GM12865 (cell line): ENCODE data around the gene AKTIP.

Experiments
- DNase-seq: peaks from one replicate; pipeline ENCODE4 v3.0.0; 2010; ENCODE audit warnings: low read depth
- H3K4me3 ChIP-seq: 2 replicates; pipeline ENCODE4 v1.5.1; 2011; ENCODE audit warnings: mild to moderate bottlenecking, low read depth, low read length, control low read depth
- TF ChIP-seq, protein P1 (sequence below): IDR thresholded peaks from 2 replicates; pipeline ENCODE4 v1.5.1; 2011; ENCODE audit warnings: low read length, control low read depth, low read depth, inconsistent platforms; ENCODE audit not compliant: insufficient read depth; ENCODE audit errors: missing control alignments

The AKTIP gene

DNA sequence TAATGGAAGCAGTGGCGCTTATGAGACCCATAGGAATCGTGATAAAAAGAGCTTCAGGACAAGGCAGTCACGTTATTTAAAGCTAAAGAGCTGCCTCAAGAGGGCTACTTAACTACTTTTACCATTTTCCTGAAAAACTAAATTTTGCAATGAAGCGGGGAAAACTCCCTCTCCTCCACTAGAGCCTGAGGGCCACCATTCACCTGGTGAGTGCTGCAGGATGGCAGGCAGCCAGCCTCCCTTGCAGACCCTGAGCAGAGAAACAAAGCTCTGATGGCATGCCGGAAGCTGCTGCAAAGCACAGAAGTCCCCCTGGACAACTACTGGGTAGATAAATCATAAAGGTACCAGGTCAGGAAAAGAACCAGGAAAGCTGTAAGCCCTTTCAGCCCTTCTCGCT, 8.4 kb downstream of the AKTIP start:
- H3K4me3 ChIP-seq, result no peak overlapping the region
- DNase-seq, result no peak
- TF ChIP-seq, protein P1, sequence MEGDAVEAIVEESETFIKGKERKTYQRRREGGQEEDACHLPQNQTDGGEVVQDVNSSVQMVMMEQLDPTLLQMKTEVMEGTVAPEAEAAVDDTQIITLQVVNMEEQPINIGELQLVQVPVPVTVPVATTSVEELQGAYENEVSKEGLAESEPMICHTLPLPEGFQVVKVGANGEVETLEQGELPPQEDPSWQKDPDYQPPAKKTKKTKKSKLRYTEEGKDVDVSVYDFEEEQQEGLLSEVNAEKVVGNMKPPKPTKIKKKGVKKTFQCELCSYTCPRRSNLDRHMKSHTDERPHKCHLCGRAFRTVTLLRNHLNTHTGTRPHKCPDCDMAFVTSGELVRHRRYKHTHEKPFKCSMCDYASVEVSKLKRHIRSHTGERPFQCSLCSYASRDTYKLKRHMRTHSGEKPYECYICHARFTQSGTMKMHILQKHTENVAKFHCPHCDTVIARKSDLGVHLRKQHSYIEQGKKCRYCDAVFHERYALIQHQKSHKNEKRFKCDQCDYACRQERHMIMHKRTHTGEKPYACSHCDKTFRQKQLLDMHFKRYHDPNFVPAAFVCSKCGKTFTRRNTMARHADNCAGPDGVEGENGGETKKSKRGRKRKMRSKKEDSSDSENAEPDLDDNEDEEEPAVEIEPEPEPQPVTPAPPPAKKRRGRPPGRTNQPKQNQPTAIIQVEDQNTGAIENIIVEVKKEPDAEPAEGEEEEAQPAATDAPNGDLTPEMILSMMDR, result no peak

DNA sequence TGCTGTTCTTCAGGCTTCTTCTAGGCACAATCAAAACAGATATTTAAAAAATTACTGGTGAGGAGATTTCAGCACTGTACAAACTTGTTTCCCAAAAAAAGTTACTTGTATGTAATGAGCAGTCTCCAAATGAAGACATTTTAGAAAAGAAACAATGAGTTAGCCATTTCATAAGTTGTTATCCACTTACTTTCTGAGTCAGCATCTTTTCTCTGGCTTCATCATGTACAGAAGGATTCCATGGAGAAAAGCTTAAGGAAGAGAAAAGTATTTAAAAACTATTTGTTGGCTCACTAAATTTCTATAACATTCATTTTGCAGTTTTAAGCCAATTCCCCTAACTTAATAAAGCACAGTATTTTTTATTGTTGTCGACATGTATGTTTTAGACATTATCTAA, 10.5 kb downstream of the AKTIP start:
- no peak for DNase-seq
- TF ChIP-seq, protein P1, result no peak
- no peak overlapping the region for H3K4me3 ChIP-seq

DNA sequence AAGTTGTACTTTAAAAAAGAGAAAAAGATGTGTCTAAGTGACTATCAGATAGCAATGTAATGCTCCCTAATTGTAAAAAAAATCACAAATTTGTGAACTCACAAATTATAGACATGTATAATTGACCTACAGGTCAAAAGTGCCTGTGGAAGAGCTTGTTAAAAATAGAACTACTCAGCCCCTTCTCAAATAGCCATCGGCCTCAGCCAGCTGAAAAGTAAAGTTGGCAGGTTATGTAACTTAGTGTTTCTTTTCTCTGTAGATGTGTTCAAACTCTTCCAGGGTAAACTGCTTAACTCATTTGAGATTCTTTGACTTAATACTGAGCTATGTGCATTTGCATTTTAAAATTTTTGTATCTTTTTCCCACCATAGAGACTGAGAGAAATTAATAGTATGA, 13.3 kb downstream of the AKTIP start:
- no peak overlapping the region for H3K4me3 ChIP-seq
- DNase-seq, result no peak
- TF ChIP-seq, protein P1, result no peak

DNA sequence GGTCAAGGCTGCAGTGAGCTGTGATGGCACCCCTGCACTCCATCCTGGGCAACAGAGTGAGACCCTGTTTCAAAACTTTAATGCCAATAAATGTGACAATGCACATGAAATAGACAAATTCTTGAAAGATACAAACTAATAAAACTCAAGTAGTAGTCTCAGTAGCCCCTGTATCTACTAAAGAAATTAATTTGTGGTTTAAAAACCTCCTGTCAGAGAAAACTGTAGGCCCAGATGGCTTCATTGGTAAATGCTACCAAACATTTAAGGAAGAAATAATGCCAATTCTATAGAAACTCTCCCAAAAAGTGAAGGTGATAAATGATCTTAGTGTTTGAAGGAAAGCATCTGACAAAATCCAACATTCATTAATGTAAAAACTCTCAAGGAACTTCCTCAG, 16.8 kb downstream of the AKTIP start:
- no peak overlapping the region for H3K4me3 ChIP-seq
- DNase-seq, result no peak
- TF ChIP-seq, protein P1, result no peak

DNA sequence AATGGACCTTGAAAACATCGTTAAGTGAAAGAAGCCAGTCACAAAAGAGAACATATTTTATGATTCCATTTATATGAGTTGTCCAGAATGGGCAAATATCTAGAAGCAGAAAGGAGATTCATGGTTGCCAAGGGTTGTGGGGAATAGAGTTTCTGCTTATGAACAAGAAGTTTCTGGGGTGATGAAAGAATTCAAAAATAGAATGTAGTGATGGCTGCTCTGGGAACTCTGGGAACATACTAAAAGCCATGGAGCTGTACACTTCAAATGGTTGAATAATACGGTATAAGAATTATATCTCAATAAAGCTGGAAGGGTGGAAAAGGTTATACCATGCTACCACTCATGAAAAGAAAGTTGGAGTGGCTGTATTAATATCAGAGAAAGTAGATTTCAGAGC, 18.5 kb downstream of the AKTIP start:
- H3K4me3 ChIP-seq, result no peak overlapping the region
- DNase-seq, result no peak
- TF ChIP-seq, protein P1, result no peak

DNA sequence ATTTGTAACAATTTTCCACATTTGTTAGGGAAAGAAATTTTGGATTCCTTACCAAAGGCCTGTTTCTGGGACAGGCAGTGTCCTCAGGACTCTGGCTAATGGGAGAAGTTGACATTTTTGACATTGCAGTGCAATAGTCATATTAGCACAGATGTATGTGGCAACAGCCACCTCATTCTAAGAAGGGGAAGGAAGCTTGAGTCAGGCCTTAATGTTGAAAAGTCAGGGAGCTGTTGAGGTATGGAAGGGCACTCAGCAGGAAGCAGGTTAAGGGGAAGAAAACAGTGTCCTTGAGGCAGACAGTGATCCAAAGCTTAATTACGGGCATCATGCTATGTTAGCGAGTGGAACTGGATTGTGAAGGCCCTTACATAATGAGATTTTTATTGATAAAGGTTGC, 20.9 kb downstream of the AKTIP start:
- no peak overlapping the region for H3K4me3 ChIP-seq
- no peak for DNase-seq
- TF ChIP-seq, protein P1, result no peak

DNA sequence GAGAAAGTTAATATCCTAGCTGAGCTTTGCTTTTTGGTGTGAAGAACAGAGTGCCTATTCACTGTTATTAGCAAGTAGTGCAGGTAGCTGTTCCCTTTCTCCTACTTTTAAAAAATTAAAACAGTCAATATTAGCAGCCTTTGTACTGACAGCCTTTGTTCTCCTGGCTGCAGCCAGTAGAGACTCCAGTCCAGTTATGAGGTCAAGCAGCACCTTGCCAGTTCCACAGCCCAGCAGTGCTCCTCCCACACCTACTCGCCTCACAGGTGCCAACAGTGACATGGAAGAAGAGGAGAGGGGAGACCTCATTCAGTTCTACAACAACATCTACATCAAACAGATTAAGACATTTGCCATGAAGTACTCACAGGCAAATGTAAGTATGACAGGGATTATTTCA, 22.6 kb downstream of the AKTIP start:
- TF ChIP-seq, protein P1, result no peak
- no peak overlapping the region for H3K4me3 ChIP-seq
- DNase-seq, result no peak
